ENCODE results near the gene CCDC68. TPM values are rescaled to one million over a fixed set of nuclear protein-coding genes. Genes with fewer than 3 reads are reported as not detected.
A peak's percentile ranks its signal among the peaks of the same experiment; 100 is the strongest.

The CCDC68 gene
- total and polyA plus RNA-seq, 2 of the 13 experiments (the other 11 are each of a cell fraction or from before 2014, with no cell fraction given) = 4.6 to 13.3 TPM

DNA sequence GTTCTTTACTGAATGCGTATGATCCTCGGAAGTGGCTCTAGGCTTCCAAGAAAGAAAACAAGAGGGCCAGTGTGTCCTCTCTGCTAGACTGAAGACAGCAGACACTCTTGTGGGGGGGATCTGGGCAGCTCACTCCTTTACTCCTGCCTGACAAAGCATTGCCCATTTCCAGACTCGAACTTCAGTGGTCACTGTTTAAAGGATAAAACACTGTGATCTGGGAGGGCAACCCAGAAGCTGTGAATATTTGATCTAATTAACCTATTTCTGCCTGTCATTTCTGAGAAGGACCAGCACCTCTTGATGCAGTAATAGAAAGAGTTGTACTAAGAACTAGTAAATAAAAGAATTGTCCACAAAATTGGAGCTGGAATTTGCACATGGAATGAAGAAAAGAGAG, 24.5 kb upstream of the CCDC68 start (continued):
- TF ChIP-seq, protein P1, sequence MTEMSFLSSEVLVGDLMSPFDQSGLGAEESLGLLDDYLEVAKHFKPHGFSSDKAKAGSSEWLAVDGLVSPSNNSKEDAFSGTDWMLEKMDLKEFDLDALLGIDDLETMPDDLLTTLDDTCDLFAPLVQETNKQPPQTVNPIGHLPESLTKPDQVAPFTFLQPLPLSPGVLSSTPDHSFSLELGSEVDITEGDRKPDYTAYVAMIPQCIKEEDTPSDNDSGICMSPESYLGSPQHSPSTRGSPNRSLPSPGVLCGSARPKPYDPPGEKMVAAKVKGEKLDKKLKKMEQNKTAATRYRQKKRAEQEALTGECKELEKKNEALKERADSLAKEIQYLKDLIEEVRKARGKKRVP (CRISPR knock-in tag; IDR thresholded peaks at IDR 0.05) = no peak

DNA sequence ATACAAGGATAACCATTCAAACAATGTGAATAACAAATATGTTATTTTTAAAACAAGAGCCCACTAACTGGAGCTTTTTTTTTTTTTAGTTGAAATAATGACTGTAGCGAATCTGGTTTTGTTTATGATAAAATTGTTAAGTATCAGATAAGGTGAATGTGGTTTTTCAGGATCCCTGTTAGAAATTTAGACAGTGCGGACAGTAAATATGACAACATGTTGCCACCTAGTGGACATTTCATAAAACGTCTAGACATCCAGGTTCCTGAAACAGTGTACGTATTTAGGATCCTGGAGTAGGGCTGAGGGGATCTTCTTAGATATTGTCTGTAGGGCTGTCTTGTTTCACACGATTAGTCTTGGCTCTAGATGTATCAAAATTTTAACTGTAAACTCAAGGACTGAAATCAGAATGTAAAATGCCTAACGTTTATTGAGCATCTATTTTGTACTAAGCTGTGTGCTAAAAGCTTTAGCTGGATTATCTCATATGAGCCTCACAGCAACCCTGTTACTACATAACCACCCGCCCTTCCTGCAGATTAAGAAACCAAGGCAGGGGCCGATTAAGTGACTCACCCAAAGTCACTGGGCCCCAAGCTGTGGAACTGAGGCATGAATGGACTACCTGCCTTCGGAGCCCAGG, 23.9 kb upstream of the CCDC68 start:
- peak; percentile 78 for FAIRE-seq
- no peak overlapping the region for H2AFZ ChIP-seq (ENCODE audit: low read length)
- BruUV-seq (replicated peaks) = no TSS peak
- TF ChIP-seq ARID2 (CRISPR knock-in tag; IDR thresholded peaks at IDR 0.05; ENCODE audit: borderline replicate concordance) (no peak), EEA1 (CRISPR knock-in tag; IDR thresholded peaks at IDR 0.05; ENCODE audit: borderline replicate concordance) (no peak), RAD21 (CRISPR knock-in tag; IDR thresholded peaks at IDR 0.05) (peak; percentile 65; the same call in 1 of the 2 replicates), IRX3 (CRISPR knock-in tag; IDR thresholded peaks at IDR 0.05; ENCODE audit: borderline replicate concordance, low read depth) (no peak), RFX3 (CRISPR knock-in tag; IDR thresholded peaks at IDR 0.05) (no peak), POLR2G (IDR thresholded peaks at IDR 0.05; ENCODE audit: low read depth, low read length) (no peak), STAG1 (CRISPR knock-in tag; IDR thresholded peaks at IDR 0.05) (peak; percentile 91), ZNF607 (CRISPR knock-in tag; IDR thresholded peaks at IDR 0.05; ENCODE audit: borderline replicate concordance) (no peak), ZNF674 (CRISPR knock-in tag; IDR thresholded peaks at IDR 0.05; ENCODE audit: low read depth) (no peak), ZSCAN20 (CRISPR knock-in tag; IDR thresholded peaks at IDR 0.05; ENCODE audit: borderline replicate concordance) (no peak), ELF3 (CRISPR knock-in tag; IDR thresholded peaks at IDR 0.05) (peak; percentile 36; the same call in 1 of the 2 replicates), AGO2 (optimal IDR thresholded peaks at IDR 0.05; ENCODE audit: low read depth, low read length) (no peak), SMC3 (IDR thresholded peaks at IDR 0.05; ENCODE audit: low read length) (peak; percentile 86), ZFP1 (CRISPR knock-in tag; IDR thresholded peaks at IDR 0.05) (no peak)
- TF ChIP-seq, protein P2, sequence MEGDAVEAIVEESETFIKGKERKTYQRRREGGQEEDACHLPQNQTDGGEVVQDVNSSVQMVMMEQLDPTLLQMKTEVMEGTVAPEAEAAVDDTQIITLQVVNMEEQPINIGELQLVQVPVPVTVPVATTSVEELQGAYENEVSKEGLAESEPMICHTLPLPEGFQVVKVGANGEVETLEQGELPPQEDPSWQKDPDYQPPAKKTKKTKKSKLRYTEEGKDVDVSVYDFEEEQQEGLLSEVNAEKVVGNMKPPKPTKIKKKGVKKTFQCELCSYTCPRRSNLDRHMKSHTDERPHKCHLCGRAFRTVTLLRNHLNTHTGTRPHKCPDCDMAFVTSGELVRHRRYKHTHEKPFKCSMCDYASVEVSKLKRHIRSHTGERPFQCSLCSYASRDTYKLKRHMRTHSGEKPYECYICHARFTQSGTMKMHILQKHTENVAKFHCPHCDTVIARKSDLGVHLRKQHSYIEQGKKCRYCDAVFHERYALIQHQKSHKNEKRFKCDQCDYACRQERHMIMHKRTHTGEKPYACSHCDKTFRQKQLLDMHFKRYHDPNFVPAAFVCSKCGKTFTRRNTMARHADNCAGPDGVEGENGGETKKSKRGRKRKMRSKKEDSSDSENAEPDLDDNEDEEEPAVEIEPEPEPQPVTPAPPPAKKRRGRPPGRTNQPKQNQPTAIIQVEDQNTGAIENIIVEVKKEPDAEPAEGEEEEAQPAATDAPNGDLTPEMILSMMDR (CRISPR knock-in tag; IDR thresholded peaks at IDR 0.05) = peak; percentile 79
- TF ChIP-seq, protein P3, sequence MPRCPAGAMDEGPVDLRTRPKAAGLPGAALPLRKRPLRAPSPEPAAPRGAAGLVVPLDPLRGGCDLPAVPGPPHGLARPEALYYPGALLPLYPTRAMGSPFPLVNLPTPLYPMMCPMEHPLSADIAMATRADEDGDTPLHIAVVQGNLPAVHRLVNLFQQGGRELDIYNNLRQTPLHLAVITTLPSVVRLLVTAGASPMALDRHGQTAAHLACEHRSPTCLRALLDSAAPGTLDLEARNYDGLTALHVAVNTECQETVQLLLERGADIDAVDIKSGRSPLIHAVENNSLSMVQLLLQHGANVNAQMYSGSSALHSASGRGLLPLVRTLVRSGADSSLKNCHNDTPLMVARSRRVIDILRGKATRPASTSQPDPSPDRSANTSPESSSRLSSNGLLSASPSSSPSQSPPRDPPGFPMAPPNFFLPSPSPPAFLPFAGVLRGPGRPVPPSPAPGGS (CRISPR knock-in tag; IDR thresholded peaks at IDR 0.05) = no peak

More for the DNA sequence above, 23.9 kb upstream of the CCDC68 start:
- no peak overlapping the region for H3K9ac ChIP-seq (ENCODE audit: insufficient read depth, low read depth, low read length)
- CTCF ChIA-PET (ENCODE audit: low intra/inter-chr PET ratio, low total read pairs) = interaction anchor here (1.2 to 3.1 kb wide), 4 partner anchors 67 to 539 kb away, joined by 4 to 22 read pairs (median 6); no protein-coding TSS in a partner anchor
- H3K27me3 ChIP-seq (ENCODE audit: control insufficient read depth in 1 of 2, insufficient read depth in 2 of 2, low read length in 2 of 2) = 0 out of 5 replicates have a peak, but pooled peaks cover 0 to 2% of the 10 kb centered on the region in 2 experiments
- H3K27ac ChIP-seq (ENCODE audit: extremely low read length, insufficient read depth, low read length) = no peak overlapping the region
- H3K9me3 ChIP-seq (ENCODE audit: low read length) = no peaks in the 10 kb centered on the region
- POLR2A ChIA-PET = no interaction called here
- no peak overlapping the region for H3K4me3 ChIP-seq (replicated peaks in 1 of 3; ENCODE audit: insufficient read depth in 1 of 3, low read depth in 2 of 3, low read length in 3 of 3)
- no peaks in the 10 kb centered on the region for H3K79me2 ChIP-seq (ENCODE audit: insufficient read depth, low read length)
- no peak overlapping the region for H3K4me2 ChIP-seq (ENCODE audit: low read depth, low read length)
- in situ Hi-C loops (cut with HindIII; ENCODE audit: extremely low pct_ligation_motif_present, low pct_unique_long_range_greater_than_20kb) (loop anchor here (5.0 kb wide), 1 partner anchor 306 kb away; no protein-coding TSS in a partner anchor), intact Hi-C loops (cut with micrococcal nuclease; ENCODE audit: unreplicated experiment) (loop anchor here (1.0 to 5.0 kb wide), 5 partner anchors 67 to 538 kb away; partner anchors contain the start of gene RAB27B)
- ATAC-seq (peak; percentile 89), DNase-seq (ENCODE audit: low spot score) (peak; percentile 44)
- 13% methylated on average over 9 of the region's 9 CpGs for WGBS (ENCODE audit: low lambda C conversion rate)
- H3K36me3 ChIP-seq (replicated peaks in 1 of 2; ENCODE audit: control insufficient read depth in 1 of 2, insufficient read depth in 2 of 2, low read length in 2 of 2) = no peaks in the 10 kb centered on the region
- H3K4me1 ChIP-seq (ENCODE audit: insufficient read depth, low read length) = no peaks in the 10 kb centered on the region
- no peaks in the 10 kb centered on the region for H4K20me1 ChIP-seq (ENCODE audit: insufficient read depth, low read length)

Data from HepG2 (cell line).